EL (cell line): ENCODE measurements around the gene ZSWIM6.

Experiments used
- DNase-seq: peaks from one replicate; pipeline ENCODE4 v3.0.0-alpha.2; 2016

The ZSWIM6 gene

DNA sequence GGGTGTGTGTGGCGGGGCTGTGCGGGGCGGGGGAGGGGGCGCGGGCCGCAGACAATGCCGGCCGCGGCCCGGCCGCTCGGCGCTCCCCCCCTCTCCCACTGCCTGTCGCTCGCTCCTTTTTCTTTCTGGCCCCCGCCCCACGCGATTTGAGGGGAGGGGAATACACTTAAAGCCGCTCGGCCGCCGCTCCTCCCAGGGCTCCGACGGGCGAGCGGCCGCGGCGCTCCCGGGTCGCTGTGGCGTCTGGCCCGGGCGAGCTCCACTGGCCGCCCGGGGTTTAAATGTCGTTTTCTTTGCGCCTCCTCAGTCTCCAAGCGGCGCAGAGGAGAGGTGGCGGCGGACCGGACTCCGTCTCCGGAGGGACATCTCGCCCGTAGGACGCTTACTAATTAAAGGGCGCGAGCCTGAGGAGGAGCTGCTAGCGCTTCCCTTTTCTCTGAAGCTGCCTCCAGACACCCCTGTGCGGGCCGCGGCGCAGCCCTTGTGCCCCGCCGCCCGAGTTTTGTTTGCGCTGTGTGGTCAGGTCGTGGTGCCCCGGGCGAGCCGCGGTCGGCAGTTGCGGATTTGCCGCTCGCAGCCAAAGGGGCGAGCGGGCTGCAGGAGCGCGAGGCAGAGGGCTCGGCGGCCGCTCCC is 1.4 kb downstream of the ZSWIM6 start:
- DNase-seq, result peak; percentile 47

DNA sequence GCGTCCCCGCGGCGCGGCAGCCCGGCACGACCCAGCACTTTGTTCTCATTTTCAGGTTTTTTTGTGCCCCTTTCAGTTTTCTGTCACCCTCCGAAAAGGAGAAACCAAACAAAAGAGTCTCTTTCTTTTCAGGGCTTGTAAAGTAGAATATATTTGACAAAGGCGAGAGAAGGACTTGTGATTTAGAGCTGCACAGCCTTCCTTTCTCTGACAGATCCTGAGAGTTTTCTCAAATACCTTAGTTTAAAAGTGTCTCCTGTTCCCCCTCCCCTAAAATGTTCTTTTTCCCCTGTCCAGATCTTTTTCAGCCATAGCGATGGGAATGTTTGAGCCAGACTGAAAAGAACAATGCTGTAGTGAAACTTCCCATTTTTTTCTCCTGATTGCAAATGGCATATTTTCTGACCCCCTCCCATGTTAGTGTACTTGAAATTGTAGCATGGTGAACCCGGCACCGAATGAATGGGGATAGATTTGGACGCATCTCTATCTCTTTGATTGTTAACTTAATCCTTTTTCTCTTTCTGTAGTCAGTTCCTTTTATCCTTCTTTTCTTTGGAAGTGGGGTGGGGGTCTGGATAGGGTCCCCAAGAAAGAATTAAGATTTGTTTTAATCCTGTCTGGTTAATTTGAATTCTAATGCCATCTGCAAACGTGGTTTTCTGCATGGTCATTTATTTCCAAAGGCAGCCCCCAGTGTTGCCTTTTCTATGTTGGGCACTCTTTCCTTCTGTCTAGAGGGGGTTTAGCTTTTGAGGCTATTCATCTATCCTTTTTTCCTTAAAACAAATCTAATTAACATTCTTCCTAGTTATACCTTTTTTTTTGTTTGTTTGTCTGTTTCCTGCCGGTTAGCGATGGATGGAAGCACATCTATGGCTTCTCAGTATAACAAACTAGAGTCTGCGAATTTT is 2.2 kb downstream of the ZSWIM6 start:
- DNase-seq, result no peak

DNA sequence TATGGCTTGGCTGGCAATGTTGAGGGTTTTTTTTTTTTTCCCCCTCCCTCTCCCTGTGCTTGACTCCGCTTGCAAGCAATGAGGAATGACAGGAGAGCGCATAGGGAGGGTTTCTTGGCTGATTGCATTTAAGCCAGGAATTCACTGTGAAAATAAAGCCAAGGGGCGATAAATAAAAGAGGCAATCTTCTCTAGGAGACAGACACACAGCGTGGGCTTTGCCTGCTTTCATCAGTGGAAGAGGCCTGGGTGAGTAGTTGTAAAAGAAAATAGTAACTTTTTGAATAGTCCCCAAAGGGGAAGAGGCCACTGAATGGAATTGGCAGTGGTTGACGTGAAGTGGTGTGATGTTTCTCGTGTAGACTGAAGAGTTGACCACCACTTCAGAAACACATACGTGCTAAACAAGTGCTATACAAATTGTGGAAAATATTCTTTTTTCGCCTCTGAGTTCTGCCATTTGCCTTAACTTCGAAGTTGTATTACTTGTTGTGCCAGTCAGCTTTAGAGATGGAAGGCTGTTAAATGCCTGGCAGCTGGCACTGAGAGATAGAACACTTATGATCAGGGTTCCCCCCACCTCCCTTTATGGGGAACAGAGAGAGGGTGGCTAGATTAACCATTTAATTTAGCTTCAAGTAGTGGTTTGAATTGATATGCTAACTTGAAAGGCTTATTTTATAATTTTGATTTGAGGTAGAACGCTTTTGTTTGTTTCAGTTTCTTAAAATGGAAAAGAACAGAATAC is 3.0 kb downstream of the ZSWIM6 start:
- DNase-seq, result peak; percentile 65

DNA sequence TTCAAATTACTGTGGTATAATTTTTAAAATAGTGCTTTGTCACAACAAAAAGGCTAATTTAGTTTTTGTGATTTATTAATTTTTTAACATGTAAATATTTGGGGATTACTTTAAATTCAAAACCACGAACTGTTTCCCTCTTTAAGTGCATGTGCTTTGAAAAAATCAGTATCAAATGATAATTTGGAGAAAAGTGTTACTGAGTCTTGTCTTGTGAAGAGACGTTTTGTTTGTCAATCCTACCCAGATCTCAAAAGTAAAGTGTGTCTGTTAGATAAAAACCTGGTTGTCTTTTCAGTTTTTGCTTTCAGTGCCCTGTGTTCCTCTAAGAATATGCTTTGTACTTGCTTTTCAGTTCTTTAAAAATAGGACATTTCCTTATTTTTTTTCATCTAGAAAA is 7.7 kb downstream of the ZSWIM6 start:
- DNase-seq, result no peak

DNA sequence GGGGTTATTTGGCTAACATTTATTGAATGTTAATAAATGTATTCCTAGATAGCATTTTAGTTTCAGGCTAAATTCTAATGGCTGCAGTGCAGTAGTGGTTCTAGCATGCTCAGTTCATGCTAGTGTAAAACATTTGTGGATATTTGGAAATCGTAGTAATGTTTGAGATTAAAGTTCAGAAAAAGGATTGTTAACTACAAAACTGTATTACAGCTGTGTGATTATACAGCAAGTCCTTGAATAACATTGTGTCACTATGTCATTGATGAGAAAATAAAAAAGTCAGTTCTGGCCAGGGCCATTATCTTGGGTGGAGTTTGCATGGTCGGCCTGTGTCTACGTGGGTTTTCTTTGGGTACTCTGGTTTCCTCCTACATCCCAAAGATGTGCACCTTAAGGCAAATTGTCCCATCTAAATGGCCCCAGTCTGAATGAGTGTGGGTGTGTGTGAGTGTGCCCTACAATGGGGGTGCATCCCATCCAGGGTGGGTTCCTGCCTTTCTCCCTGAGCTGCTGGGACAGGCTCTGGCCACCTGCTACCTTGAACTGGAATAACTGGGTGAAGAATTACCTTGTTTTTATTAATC is 8.8 kb downstream of the ZSWIM6 start:
- no peak for DNase-seq

DNA sequence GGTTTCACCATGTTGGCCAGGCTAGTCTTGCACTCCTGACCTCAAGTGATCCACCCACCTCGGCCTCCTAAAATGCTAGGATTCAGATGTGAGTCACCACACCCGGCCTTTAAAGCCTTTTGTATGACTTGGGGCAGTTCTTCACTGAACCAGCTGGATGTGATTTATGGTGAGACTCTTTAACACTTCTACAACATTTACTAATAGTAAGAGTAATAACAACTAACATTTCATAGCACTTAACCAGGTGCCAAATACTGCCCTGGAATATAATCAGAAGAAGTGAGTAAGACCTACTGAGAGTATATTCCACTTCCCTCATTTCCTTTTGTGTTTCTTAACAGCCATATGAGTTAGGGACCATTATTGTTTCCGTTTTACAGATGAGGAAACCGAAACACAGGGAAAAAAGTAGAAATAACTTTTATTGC is 10.0 kb downstream of the ZSWIM6 start:
- peak; percentile 85 for DNase-seq

DNA sequence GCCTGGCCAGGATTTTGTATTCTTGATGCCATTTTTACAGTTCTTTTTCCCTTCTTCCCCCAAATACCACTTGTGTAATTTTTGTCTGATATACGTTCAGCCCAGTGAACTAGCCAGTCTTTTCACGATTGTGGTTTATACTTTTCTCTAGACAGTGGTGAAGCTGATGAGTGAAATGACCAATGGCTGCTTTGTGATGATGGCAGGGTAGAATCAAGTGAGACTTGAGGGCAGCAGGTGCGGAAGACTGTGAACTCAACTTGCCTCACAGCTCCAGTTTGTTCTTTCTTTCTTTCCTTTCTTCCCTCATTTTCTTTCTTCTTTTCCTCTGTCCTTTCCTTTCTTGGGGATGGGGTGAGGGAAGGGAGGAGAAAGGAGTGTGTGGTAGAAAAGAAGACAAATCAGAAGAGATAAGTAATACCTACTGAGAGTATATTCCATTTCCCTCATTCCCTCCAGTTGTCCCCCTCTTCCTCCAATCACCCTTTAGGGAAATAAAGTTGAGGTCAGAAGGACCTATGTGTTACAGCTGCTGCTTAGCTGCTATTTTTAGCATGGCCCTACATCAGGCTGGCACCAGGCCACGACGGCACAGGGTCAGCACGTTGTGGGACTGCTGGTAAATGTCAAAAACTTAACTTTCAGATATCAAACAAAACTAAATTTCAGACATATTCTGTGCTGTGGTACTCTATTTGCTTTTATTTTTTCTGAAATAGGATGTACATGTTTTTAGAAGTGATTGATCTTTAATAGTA is 12.3 kb downstream of the ZSWIM6 start:
- DNase-seq, result no peak

DNA sequence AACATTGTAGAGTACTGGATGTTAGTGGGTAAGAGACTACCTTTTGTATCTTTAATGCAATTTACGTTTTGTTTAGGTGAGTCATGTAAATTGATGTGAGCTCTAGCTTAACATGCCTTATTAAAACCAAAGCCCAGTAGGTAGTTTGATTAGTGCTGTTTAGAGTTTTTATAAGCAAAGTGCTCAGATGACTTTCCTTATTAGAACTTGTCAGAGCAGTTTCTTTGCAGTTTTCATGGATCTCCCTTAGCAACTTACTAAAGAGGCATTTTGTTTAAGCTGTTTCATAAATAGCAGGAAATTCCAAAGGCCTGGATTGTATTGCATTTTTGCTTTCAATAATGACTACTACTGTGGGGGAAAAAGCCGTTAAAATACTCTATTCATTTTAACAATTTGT is 14.5 kb downstream of the ZSWIM6 start:
- DNase-seq, result no peak

DNA sequence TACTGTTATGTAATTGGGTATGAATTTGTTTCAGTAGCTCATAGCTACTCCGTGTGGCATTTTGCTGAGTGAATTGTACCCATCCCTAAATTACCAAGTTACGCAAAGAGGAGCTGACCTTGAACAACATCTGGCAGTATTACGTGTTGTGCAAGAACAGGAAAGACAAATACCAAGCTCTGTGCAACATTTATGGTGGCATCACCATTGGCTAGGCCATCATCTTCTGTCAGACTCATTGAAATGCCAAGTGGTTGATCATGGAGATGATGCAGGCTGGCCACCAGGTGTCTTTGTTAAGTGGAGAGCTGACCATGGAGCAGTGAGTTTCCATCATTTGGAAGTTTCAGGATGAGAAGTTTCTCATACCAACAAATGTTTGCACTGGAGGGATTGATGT is 15.0 kb downstream of the ZSWIM6 start:
- no peak for DNase-seq

DNA sequence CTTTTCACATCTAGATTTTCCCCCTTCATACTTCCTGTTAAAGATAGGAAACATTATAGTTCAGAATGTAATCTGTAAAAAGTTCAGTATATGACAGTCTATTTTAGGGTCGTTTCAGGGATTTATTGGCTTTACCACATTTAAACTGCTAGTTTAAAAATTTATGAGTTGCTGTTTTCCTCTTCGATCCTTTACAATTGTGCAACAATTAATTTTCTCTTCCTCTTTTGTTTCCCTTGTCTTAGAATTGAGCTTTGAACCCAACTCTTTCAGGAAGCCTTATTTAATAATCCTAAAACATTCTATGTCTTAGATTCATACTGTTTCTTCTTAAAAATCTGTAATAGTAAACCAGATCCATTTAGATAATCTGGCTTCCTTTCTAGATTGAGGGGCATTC is 16.4 kb downstream of the ZSWIM6 start:
- DNase-seq, result no peak

DNA sequence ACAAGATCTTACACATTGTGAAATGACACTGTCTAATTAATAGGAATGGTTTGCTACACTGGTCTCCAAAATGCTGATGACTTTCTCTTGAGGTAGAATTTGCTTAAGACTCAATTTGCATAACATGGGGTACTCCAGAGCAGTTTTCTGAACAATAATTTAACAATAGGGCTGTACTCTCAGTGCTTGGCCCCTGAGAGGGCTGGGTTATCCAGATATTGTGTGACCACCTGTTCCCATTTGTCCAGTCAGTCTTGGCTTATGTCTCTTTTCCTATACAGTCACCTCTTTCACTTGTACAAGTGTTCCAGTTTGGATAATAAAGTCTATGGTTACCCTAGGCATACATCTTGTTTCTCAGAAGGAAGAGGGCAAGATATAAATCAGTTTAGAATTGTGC is 17.9 kb downstream of the ZSWIM6 start:
- no peak for DNase-seq

DNA sequence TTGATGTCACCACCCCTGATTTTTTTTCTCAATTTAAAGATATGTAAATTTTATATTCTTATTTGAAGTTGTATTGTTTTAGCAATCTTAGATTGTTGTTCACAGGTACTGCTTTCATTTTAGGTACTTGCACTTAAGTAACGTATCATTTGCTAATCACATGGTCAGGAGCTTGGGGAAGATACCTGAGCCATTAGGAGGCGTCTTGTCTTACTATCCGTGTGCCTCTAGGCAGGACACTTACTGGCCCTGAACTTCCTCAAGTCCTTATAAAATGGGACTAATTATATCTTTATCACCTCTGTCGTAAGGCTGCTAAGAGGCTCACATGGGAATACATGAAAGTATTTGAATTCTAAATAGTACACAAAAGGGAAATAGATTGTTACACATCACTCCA is 18.5 kb downstream of the ZSWIM6 start:
- no peak for DNase-seq

DNA sequence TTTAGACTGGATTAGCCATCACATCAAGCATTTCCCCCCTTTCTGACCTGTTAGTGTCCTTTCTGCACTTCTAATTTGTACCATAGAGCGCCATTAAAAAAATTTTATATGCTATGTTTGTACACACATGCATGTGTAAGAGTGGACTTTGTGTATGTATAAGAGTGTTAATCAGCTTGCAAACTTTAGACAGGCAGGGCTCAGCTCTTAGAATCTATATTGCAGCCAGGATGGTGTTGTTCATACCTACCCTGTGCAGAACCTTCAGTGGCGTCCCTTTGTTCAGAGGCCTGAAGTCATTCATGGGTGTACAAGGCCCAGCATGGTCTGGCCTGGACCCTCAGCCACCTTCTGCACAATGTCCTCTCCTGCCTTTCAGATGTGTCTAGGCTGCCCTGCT is 19.7 kb downstream of the ZSWIM6 start:
- no peak for DNase-seq

DNA sequence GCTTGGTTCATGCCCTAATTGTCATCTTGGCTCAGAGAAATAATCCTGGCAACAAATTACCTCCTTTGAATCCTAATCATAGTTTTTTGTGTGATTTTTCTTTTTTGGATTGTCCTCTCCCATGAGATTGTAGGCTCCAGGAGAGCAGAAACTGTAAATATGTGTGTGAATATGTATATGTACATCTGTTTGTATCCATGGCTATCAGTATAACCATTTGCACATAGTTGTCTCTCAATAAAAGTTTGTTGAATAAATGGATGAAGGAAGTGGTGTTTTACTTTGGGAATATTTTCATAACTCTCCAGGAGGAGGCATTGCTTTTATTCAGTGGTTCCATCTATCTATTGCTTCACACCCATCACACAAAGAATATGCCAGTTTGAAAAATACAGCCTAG is 20.1 kb downstream of the ZSWIM6 start:
- DNase-seq, result no peak

DNA sequence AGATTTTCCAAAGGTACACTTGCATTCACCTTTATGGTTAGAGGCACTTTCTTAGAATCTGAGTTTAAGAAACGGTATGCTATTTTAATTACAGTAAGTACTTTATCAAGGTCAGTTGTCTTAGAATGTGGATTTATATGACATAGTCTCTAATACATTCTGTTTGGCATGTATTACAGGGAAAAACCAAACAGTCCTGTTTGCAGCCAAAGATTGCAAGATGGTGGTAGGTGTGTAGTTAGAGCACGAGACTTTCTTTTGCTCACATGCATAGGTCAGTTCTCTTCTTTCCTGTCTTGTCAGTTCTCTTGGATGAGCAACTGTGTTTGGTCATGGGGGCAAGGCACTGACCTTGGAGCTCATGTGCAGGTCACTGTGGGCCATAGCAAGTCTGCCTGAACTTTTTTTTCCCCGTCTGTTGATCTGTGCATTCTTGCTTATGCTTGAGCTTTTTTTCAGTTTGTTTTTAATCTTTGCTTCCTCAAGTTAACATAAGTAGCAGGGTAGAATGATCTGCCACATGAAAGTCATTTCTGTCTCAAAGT is 20.6 kb downstream of the ZSWIM6 start:
- no peak for DNase-seq

DNA sequence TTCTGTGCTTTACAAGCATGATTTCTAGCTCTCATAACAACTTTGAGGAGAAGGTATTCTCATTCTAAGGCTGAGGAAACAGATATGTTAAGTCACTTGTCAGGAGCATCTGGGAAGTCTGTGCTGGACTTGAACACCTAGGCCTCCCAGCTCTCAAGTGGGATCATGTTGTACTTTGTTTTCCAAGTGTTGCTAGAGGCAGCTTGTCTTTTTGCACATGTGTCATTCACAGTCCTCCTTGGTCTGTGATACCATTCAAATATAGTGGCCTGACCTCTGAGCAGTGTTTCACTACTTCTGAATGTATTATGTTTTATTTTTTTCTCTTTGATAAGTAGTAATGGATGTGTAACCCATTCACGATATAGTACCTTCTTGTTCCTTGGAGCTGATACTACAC is 21.2 kb downstream of the ZSWIM6 start:
- DNase-seq, result no peak

DNA sequence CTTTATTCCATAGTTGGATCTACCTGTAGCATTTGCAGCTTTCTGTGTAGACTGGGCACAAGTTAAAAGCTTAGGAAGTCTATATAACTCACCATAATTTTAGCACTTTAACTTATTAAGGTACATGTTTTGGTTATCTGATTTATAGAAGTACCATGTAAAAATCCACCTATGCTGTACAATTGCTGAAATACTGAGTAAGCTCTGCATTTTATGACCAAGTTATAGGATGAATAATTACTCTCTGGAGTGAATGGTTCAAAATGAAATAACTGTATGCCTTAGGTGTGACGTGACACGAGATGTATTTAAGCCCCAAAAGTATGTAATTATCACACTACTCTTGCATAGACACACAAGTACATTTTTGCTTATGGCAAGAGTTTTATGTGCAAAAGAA is 22.1 kb downstream of the ZSWIM6 start:
- no peak for DNase-seq

DNA sequence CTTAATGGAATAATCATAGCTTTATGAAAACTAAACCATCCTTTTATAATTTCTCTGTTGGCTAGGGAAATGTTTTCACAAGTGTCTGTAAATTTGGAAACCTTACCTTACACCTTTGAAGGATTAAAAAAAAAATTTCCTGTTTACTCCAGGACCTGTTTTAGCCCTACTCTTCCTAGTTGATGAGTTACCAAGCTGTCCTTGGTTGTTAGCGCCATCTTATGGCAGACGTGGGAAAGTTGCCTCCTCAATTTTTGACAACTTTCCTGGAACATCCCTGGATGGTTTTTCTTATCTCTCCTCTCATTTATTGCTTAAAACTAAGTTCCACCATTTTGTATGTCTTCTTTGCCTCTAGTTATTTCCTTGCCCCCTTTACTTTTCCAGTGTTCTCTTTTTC is 25.7 kb downstream of the ZSWIM6 start:
- DNase-seq, result no peak

DNA sequence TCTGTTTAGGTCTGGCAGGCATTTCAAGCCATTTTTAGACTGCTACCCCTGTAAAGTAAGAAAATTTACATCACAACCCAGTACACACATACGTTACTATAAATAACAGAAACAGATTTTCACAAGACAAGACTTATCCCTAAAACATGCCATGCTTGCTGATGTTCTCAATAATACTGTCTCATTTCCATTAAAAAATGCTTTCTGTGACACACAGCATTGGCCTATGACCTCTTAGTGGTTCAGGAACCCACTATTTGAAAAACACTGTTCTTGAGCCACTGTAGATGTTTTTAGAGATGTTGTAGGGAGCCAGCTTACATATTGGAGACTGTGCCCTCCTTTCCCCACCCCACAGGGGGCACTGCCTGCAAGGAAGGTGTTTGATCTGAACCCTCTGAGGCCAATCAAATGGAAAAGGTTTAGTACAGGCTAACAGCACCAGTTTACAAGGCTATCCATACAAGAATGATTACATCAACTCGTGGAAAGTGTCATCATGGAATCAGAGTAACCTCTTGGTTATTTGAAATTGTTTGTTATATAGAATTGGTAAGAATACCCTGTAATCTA is 30.8 kb downstream of the ZSWIM6 start:
- DNase-seq, result peak; percentile 46

DNA sequence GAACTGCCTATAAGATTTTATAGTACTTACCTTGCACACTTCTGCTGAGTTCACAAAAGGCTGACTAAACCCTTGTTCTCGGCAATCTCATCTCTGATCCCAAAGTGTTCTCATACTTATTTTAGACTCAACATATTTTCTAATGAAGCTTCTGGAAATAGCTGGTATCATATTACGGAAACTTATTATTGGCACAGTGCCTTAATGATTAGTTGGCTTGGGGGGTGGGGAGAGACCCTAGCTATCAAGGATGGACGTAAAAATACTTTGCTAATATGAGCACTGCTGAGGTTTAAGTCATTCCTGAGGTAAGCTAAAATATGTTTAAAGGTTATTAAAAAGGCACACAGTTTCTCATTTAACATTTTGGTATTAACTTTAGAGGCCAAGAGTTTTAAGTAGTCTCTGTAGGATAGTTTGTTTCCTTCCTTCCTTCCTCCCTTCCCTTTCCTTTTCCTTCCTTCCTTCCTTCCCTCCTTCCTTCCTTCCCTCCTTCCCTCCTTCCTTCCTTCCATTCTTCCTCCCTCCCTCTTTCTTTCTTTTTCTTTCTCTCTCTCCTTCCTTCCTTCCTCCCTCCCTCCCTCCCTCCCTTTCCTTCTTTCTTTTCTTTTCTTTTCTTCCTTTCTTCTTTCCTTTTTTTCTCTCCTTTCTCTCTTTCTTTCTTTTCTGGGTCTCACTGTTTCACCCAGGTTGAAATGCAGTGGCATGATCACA is 31.5 kb downstream of the ZSWIM6 start:
- DNase-seq, result no peak
